Choroid plexus epithelial cell (primary cell): ENCODE data around the gene ATXN1.

Experiments
- DNase-seq: peaks from one replicate; pipeline ENCODE4 v3.0.0-alpha.2; 2010; ENCODE audit warnings: low read depth
- H3K4me3 ChIP-seq: 2 replicates; pipeline ENCODE4 v1.5.1; 2011; ENCODE audit warnings: low read depth, mild to moderate bottlenecking, control low read depth, low read length, moderate library complexity
- CTCF ChIP-seq: conservative IDR thresholded peaks from 2 replicates; pipeline ENCODE4 v1.5.1; 2011; ENCODE audit warnings: low read depth, mild to moderate bottlenecking, control low read depth, inconsistent platforms, low read length, moderate library complexity

ATXN1 gene

GRCh38 chr6:16494793-16495192 is 266.5 kb downstream of the ATXN1 start:
- TF ChIP-seq CTCF: no peak
- H3K4me3 ChIP-seq: no peak overlapping the region
- DNase-seq: peak; percentile 19

- no peak for TF ChIP-seq CTCF
- H3K4me3 ChIP-seq: no peak overlapping the region
- no peak for DNase-seq
Measured at GRCh38 chr6:16493802-16494201, 267.5 kb downstream of the ATXN1 start.

GRCh38 chr6:16493112-16493511 is 268.1 kb downstream of the ATXN1 start:
- no peak for TF ChIP-seq CTCF
- H3K4me3 ChIP-seq: no peak overlapping the region

GRCh38 chr6:16491666-16492313 is 269.5 kb downstream of the ATXN1 start:
- H3K4me3 ChIP-seq: no peak overlapping the region
- TF ChIP-seq CTCF: no peak
- no peak for DNase-seq

More at GRCh38 chr6:16493112-16493511, 268.1 kb downstream of the ATXN1 start:
- DNase-seq: no peak

- TF ChIP-seq CTCF: no peak
- H3K4me3 ChIP-seq: no peak overlapping the region
Measured at GRCh38 chr6:16490616-16491015, 270.6 kb downstream of the ATXN1 start.

GRCh38 chr6:16488813-16489212 is 272.4 kb downstream of the ATXN1 start:
- TF ChIP-seq CTCF: no peak
- no peak for DNase-seq
- no peak overlapping the region for H3K4me3 ChIP-seq

More at GRCh38 chr6:16490616-16491015, 270.6 kb downstream of the ATXN1 start:
- no peak for DNase-seq

GRCh38 chr6:16487996-16488674 is 273.1 kb downstream of the ATXN1 start:
- no peak overlapping the region for H3K4me3 ChIP-seq
- TF ChIP-seq CTCF: no peak
- no peak for DNase-seq
